ENCODE results near the gene ORAI1. TPM values are rescaled to one million over a fixed set of nuclear protein-coding genes. Genes with fewer than 3 reads are reported as not detected.
"Not testable (repeated sequence)": the region's sequence is repeated elsewhere in the genome, so short reads cannot be mapped to it uniquely, and the experiment has no call there.

ORAI1 gene
- total RNA-seq = 10 to 100 TPM; 13.7 to 15.5 TPM
- long read RNA-seq, transcript ORAI1-203 (2 exons, 2,138 nt) = major isoform, 37 of 45 reads
- long read RNA-seq, partial matches to known transcripts = 0 of 45 reads
- long read RNA-seq, other reads (novel, unspliced or antisense) = 7 of 45 reads

- intact Hi-C loops (cut with DNase I, micrococcal nuclease) = loop anchor here in 1 of 2 donors (5.0 kb wide), 1 partner anchor 74 kb away; no protein-coding TSS in a partner anchor
Measured at GRCh38 chr12:121626087-121626852, at the start of gene ORAI1. Gene ORAI1, plus strand, starts transcription at chr12:121626530.

GRCh38 chr12:121576851-121577391 lies 49.4 kb upstream of the ORAI1 start:
- DNase-seq = no peak
- intact Hi-C loops (cut with DNase I, micrococcal nuclease) = no loop called here

More at GRCh38 chr12:121626087-121626852, at the start of gene ORAI1:
- DNase-seq = peak; percentile 96 to 99
- ATAC-seq = peak; percentile 83

GRCh38 chr12:121577443-121578180 lies 48.7 kb upstream of the ORAI1 start:
- DNase-seq = no peak
- intact Hi-C loops (cut with DNase I, micrococcal nuclease) = no loop called here
- no peak for ATAC-seq

More at GRCh38 chr12:121576851-121577391, 49.4 kb upstream of the ORAI1 start:
- ATAC-seq = no peak

GRCh38 chr12:121578230-121579189 lies 47.8 kb upstream of the ORAI1 start:
- intact Hi-C loops (cut with DNase I, micrococcal nuclease) = no loop called here
- DNase-seq (peak in 1 of 2 donors; percentile 46), ATAC-seq (peak; percentile 3)

GRCh38 chr12:121579190-121579791 lies 47.0 kb upstream of the ORAI1 start:
- ATAC-seq (peak; percentile 40), DNase-seq (peak; percentile 50 to 65)
- intact Hi-C loops (cut with DNase I, micrococcal nuclease) = no loop called here

- DNase-seq (peak; percentile 75 to 90), ATAC-seq (peak; percentile 65)
- intact Hi-C loops (cut with DNase I, micrococcal nuclease) = no loop called here
Measured at GRCh38 chr12:121579981-121580868, 46.1 kb upstream of the ORAI1 start.

- intact Hi-C loops (cut with DNase I, micrococcal nuclease) = no loop called here
- DNase-seq (peak; percentile 24 to 56), ATAC-seq (peak; percentile 29)
Measured at GRCh38 chr12:121580959-121581685, 45.2 kb upstream of the ORAI1 start, which contains the start of gene KDM2B. Gene KDM2B, minus strand, starts transcription at chr12:121581023. Its CDS starts 112 bp downstream, at chr12:121580911.

- ATAC-seq (peak; percentile 23), DNase-seq (no peak)
- intact Hi-C loops (cut with DNase I, micrococcal nuclease) = no loop called here
Measured at GRCh38 chr12:121581686-121582429, 44.5 kb upstream of the ORAI1 start.

GRCh38 chr12:121582583-121583333 lies 43.6 kb upstream of the ORAI1 start:
- DNase-seq (no peak), ATAC-seq (no peak)
- intact Hi-C loops (cut with DNase I, micrococcal nuclease) = no loop called here

GRCh38 chr12:121583334-121583661 lies 43.0 kb upstream of the ORAI1 start:
- DNase-seq; intact Hi-C loops (cut with DNase I, micrococcal nuclease); ATAC-seq: not testable (repeated sequence)

- ATAC-seq; intact Hi-C loops (cut with DNase I, micrococcal nuclease); DNase-seq: not testable (repeated sequence)
Measured at GRCh38 chr12:121584885-121585284, 41.4 kb upstream of the ORAI1 start.

GRCh38 chr12:121590476-121591143 lies 35.7 kb upstream of the ORAI1 start:
- no peak for DNase-seq
- intact Hi-C loops (cut with DNase I, micrococcal nuclease) = no loop called here
- peak; percentile 44 for ATAC-seq

GRCh38 chr12:121592320-121592719 lies 34.0 kb upstream of the ORAI1 start:
- intact Hi-C loops (cut with DNase I, micrococcal nuclease) = no loop called here
- ATAC-seq = no peak
- no peak for DNase-seq

- intact Hi-C loops (cut with DNase I, micrococcal nuclease) = no loop called here
- DNase-seq (no peak), ATAC-seq (no peak)
Measured at GRCh38 chr12:121595520-121595919, 30.8 kb upstream of the ORAI1 start.
